GM21529 (cell line): ENCODE measurements around the gene ERP27.

Experiments used
- ATAC-seq: cut with Tn5 transposase; IDR thresholded peaks from one replicate; pipeline ENCODE4 v1.9.1; 2021; ENCODE audit not compliant: unreplicated experiment

Gene ERP27

DNA sequence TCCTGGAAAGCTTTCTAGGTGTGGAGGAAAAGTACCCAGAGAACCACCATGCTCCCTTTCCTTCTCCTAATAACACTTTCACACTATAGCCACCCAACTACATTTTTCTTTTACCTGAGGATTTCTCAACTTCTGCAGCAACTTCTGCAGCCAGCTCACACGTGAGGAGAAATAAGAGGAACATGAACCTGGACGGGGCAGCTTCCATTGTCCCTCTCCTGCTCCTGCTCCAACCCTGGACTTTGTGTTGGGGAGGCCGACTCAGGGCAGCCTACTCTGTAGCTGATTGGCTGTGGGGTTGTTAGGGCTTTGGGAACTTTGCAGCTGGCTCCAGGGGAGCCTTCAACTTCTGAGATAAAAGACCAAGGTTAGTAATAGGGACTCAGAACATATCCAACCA is at the start of gene ERP27:
Gene ERP27 (minus strand): TSS at position 237 of the 400 bp plus-strand sequence. CDS start 29 bp downstream, at position 208.
- ATAC-seq: no peak

DNA sequence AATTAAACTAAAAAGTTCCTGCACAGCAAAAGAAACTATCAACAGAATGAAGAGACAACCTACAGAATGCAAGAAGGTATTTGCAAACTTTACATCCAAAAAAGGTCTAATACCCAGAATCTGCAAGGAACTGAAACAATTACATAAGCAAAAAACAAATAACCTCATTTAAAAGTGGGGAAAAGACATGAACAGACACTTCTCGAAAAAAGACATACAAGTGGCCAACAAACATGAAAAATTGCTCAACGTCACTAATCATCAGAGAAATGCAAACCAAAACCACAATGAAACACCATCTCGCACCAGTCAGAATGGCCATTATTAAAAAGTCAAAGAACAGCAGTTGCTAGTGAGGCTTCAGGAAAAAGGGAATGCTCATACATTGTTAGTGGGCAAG is 49.7 kb upstream of the ERP27 start:
- no peak for ATAC-seq

DNA sequence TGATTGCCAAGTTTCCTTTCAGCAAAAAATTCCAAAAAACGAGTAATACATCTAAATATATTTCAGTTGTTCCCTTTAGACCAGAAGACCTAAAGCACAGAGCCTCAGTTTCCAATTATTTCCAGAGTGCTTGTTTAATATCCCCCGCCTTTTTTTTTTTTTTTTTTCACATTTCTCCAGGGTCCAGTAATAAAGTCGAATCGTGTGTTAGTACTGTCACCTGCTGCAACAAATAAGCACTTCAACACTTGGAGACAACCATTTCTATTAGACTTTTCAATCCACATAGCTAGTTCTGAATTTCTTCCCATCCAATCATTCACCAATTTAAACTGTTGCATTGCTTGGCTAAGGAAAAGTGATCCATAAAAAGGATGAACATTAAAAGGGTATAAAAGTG is 48.1 kb upstream of the ERP27 start:
- no peak for ATAC-seq

GRCh38 chr12:14984766-14985285 is 46.5 kb upstream of the ERP27 start:
- ATAC-seq: no peak

- no peak for ATAC-seq
These were observed 45.7 kb upstream of the ERP27 start for GRCh38 chr12:14984036-14984435.

GRCh38 chr12:14982991-14983390 is 44.7 kb upstream of the ERP27 start:
- ATAC-seq: no peak

- ATAC-seq: no peak
These were observed 44.2 kb upstream of the ERP27 start for GRCh38 chr12:14982562-14982961.

DNA sequence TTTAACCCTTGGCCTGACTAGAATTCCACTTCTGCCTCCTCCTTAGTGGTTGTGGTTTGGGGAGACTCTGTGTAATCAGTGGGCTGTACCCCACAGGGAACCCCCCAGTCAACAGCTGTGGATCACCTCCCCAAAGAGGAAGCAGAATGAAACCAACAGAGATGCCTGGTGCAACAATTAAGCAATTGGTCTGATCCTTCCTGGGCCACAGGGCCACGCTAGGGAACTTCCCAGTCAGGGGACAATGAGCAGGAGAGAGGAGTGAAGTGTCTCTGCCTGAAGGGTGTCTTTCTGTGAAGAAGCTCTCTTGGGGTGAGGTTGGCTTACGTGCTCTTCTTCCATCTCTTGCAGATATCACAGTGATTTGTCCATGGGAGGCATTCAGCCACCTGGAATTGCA is 42.7 kb upstream of the ERP27 start:
- ATAC-seq: no peak

DNA sequence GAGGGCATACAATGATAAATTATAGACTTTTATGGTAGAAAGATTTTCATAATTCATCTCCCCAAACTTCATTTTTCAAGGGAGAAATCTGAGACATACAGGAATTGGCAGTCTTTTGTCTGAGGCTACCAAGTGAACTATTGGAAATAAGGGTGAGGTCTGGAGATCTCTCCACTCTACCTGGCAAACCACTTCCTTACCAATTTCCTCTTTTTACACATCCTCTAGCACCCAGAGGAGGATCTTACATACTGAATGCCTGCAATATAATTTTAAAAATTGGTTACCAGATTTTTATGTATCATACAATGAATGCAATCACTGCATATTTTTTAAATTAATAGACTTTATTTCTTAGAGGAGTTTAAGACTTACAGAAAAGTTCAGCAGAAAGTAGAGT is 41.1 kb upstream of the ERP27 start:
- no peak for ATAC-seq

DNA sequence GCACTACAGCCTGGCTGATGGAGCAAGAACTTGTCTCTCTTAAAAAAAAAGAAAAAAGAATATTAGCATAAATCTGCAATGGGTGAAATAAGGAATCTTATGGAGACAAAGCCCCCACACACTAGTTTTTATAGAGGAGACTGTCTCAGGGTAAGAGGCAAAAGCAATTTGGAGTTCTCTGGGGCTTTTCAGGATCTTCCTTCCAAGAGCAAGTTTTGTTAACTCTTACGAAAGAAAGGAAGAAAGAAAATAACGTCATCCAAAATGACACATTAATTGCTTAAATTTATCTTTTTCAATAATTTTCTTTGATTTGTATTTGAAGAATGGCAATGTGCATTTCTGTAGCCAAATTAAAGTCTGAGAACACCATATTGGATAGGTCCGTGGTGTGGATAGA is 38.3 kb upstream of the ERP27 start:
- ATAC-seq: no peak

- ATAC-seq: no peak
These were observed 37.1 kb upstream of the ERP27 start for GRCh38 chr12:14975457-14975856.

- no peak for ATAC-seq
These were observed 36.3 kb upstream of the ERP27 start for GRCh38 chr12:14974633-14975032.

DNA sequence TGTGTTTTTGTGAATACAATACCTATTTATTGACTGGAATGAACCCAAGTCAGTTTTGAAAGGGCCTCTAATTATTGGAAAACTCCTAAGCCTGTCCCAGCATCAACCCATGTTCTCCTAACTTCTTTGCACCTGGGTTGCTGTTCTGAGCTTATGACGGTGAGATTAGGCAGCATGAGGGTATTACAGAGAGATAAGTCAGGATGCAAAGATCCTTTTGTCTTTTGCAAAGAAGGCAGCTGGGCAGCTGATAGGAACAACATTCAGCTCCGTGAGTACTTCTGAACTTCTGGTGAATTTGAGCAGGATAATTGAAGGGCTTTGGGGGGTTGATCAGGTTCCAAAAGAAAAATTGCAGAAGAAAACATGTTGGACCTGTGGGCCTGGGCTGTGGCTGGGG is 34.5 kb upstream of the ERP27 start, which contains the start of gene PDE6H:
Gene PDE6H (plus strand): TSS at position 227 of the 400 bp plus-strand sequence. CDS start 4,971 bp downstream, outside the sequence.
- ATAC-seq: no peak

DNA sequence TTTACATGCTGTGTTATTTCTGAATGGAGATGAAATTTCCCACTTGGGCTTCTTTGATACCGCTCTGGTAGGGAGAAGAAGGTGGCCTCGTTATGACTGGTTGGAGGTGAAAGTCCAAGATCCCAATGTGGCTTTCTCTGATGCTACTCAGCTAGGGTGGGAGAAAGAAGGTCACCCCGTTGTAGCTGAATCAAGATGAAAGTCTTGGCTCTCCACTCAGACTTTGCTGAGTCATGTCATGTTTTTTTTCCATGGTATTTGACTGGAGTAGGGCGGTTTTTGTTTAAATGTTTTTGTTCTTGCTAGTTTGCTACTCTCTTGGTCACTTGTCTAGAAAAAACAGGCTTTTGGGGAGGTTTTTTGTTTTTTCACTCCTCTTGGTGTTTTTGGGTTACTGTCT is 32.1 kb upstream of the ERP27 start:
- no peak for ATAC-seq

GRCh38 chr12:14968478-14968877 is 30.1 kb upstream of the ERP27 start:
- no peak for ATAC-seq

GRCh38 chr12:14965221-14965620 is 26.9 kb upstream of the ERP27 start:
- ATAC-seq: no peak

- ATAC-seq: no peak
These were observed 26.1 kb upstream of the ERP27 start for GRCh38 chr12:14964406-14964805.

DNA sequence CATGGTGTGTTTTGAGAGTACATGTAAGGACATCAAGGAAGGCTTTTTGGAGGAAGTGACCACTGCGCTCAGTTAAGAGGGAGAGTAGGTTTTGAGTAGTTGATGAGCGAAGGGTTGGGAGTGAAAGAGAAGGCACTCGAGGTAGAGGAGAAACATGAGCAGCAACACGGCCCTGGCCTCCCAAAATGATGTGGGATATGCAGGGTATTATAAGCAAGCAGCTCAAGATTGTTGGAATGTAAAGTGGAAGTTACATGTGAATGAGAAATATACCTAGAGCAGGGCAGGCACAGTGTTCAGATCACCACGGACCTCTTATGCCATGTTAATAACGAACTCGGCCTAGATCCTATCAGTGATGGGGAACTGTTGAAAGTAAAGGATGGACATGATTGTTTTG is 25.2 kb upstream of the ERP27 start:
- ATAC-seq: no peak

DNA sequence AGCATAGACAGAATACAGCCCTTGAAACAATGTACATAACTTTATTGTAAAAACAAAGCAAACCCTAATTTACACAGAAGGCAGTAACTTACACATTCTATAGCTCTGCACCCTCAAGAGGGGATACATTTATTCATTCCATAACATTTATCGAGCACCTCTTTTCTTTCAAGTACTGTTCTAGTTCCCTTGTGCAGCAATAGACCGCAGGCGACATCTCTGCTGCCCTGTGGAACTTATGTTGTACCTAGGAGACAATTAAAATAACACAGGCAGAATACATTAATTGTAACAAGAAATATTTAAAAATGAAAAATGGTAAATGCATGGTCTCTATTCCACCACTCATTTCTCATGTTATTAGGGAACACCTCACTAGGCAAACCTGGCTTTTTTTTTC is 24.5 kb upstream of the ERP27 start:
- ATAC-seq: no peak

GRCh38 chr12:14962153-14962539 is 23.8 kb upstream of the ERP27 start:
- ATAC-seq: no peak

DNA sequence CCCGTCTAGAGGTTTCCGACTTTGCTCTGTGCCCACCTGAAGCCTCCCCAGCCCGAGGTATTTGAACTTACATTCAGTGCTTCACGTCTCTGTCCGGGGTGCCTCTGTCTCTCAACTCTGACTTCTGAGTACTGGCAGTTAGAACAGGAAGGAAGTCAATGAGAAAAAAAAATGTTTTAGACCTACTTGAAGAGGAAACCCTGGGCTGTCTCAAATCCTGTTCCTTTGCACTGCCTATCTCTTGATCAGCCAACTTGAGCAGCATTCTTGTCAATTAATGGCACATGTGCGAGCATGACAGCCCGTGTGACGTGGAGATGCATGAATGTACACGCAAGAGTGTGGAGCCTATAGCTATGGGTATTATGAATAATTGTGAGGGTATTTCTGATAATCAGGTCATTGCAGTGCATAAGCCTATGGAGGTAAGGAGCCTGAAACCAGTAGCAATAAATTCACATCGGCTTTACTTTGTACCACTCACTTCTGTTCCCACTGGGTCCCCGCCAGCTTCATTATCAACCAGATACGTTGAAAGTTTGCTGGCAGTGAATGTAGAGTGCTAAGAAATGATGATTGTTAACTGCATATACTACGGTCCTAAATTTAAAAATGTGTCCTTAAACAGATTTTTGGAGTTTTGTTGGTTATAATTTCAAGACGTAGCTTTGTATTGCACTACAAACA is 23.3 kb upstream of the ERP27 start, which contains the start of gene ARHGDIB:
Gene ARHGDIB (minus strand): TSS at position 136 of the 687 bp plus-strand sequence. CDS start 10,889 bp downstream, outside the sequence.
- peak; percentile 63 for ATAC-seq

DNA sequence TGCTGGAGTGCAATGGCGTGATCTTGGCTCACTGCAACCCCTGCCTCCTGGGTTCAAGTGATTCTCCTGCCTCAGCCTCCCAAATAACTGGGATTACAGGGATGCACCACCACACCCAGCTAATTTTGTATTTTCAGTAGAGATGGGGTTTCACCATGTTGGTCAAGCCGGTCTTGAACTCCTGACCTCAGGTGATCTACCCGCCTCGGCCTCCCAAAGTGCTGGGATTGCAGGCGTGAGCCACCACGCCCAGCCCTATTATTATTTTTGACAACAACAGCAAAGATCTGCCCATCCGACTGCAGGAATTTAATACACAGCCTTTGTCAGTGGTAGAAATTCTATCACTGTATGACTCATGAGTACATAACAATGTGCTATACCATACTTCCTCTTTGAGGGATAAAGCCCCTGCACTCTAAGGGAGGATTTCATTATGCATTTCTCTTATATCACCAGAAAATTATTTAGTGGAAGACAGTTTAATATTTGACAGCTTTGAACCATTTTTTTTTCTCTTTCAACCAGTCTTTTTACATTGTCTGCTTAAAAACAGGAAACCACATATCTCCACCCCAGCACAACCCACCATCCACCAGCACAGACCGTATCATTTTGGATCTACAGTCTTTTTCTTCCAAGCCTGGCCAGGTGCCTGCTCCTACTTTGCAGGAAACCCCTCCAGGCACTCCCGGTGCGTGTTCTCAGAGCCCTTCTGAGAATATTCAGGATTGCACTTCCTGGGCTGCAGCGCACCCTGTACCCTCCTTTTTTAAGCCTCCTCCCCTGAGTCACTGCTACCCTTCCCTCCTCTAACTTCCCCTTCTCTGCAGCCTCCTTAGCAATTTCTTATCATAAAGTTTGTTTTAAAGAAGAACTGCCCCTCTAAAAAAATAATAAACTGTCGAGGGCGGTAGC is 22.5 kb upstream of the ERP27 start:
- peak; percentile 35 for ATAC-seq
